Endothelial cell of umbilical vein (primary cell): ENCODE data around the gene MVK. TPM values are rescaled to one million over a fixed set of nuclear protein-coding genes. Genes with fewer than 3 reads are reported as not detected.

Source experiments
- BruUV-seq: library from RNA; stranded (reverse); fragments of 400-500 nt; replicated peaks from 2 replicates; lab custom pipeline; 2021; lab: Mats Ljungman, UMichigan
- CTCF ChIA-PET: fragments of 300-600, 350-600 bp; sonication (Branson Sonifier 250); formaldehyde crosslinking; loops from one replicate; lab custom pipeline; 2021; ENCODE audit warnings: antibody characterized with exemption, inconsistent platforms; lab: Charles Lee
- POLR2A ChIA-PET: fragments of 300-600, 350-600 bp; sonication (Branson Sonifier 250); formaldehyde crosslinking; loops from one replicate; lab custom pipeline; 2021; ENCODE audit warnings: antibody characterized with exemption, inconsistent platforms; lab: Charles Lee
- DNase-seq: peaks from one replicate; pipeline ENCODE4 v3.0.0-alpha.2; 2011; ENCODE audit warnings: low read depth, low spot score
- FAIRE-seq: peaks from 2 replicates; lab custom pipeline; 2011; peaks lifted over from hg19 to GRCh38; lab: Jason Lieb, UNC
- H2AFZ ChIP-seq: 2 replicates; pipeline ENCODE4 v1.6.0; 2012; ENCODE audit warnings: low read depth, low read length, control low read depth, inconsistent platforms
- H3K27ac ChIP-seq: 2 replicates; pipeline ENCODE4 v1.5.1; 2011; ENCODE audit warnings: low read depth, mild to moderate bottlenecking, control low read depth, low read length, moderate library complexity; ENCODE audit not compliant: insufficient read depth
- H3K27me3 ChIP-seq, 2 experiments: 2 replicates each; pipeline versions ENCODE4 v1.6.0 to v1.6.1; 2011; ENCODE audit warnings: low read length in 2 of 2, mixed read lengths in 1 of 2; ENCODE audit not compliant: control insufficient read depth in 2 of 2, insufficient read depth in 2 of 2
- H3K36me3 ChIP-seq, 2 experiments: 2 replicates in 1 of 2; 3 replicates in 1 of 2; pipeline ENCODE4 v1.5.1; 2011; ENCODE audit warnings: low read length in 2 of 2, mild to moderate bottlenecking in 1 of 2, moderate library complexity in 1 of 2; ENCODE audit not compliant: control insufficient read depth in 2 of 2, insufficient read depth in 2 of 2; ENCODE audit errors: extremely low read depth in 1 of 2
- H3K4me1 ChIP-seq: 3 replicates; pipeline ENCODE4 v1.5.1; 2011; ENCODE audit warnings: mild to moderate bottlenecking, low read length; ENCODE audit not compliant: control insufficient read depth, insufficient read depth; ENCODE audit errors: extremely low read depth
- H3K4me2 ChIP-seq: 2 replicates; pipeline ENCODE4 v1.6.1; 2011; ENCODE audit warnings: low read length, control low read depth, mixed read lengths; ENCODE audit not compliant: insufficient read depth
- H3K4me3 ChIP-seq, 3 experiments: fragments of 200-600 bp in 1 of 3; sonication (generic), shearing (Covaris generic) in 1 of 3; replicated peaks in 1 of 3; 2 replicates each; pipeline ENCODE4 v1.5.1; 2011 to 2016; ENCODE audit warnings: control low read depth in 3 of 3, low read length in 3 of 3, mild to moderate bottlenecking in 2 of 3, inconsistent platforms in 1 of 3, low read depth in 1 of 3, moderate library complexity in 1 of 3; ENCODE audit not compliant: insufficient read depth in 1 of 3
- H3K79me2 ChIP-seq: 2 replicates; pipeline ENCODE4 v1.6.0; 2012; ENCODE audit warnings: low read length, inconsistent platforms; ENCODE audit not compliant: control insufficient read depth, insufficient read depth
- H3K9ac ChIP-seq: replicated peaks from 2 replicates; pipeline ENCODE3; 2011; ENCODE audit warnings: low read length, control low read depth; ENCODE audit not compliant: insufficient read depth; ENCODE audit errors: extremely low read depth
- H3K9me1 ChIP-seq: replicated peaks from 3 replicates; pipeline ENCODE4 v1.6.0; 2011; ENCODE audit warnings: mild to moderate bottlenecking, low read length; ENCODE audit not compliant: control insufficient read depth, insufficient read depth; ENCODE audit errors: extremely low read depth
- H3K9me3 ChIP-seq: replicated peaks from 2 replicates; pipeline ENCODE4 v1.5.1; 2012; ENCODE audit warnings: low read length, inconsistent platforms; ENCODE audit not compliant: control insufficient read depth, insufficient read depth
- H4K20me1 ChIP-seq: replicated peaks from 2 replicates; pipeline ENCODE3; 2011; ENCODE audit warnings: mild to moderate bottlenecking, low read length; ENCODE audit not compliant: control insufficient read depth, insufficient read depth; ENCODE audit errors: extremely low read depth
- FOS ChIP-seq: IDR thresholded peaks from 2 replicates; pipeline ENCODE4 v1.6.1; 2011; ENCODE audit warnings: mild to moderate bottlenecking, low read length, moderate library complexity, borderline replicate concordance; ENCODE audit not compliant: insufficient read depth
- POLR2A ChIP-seq: IDR thresholded peaks from 2 replicates; pipeline ENCODE4 v1.6.1; 2012; ENCODE audit warnings: low read depth, mild to moderate bottlenecking, control low read depth, low read length
- dilution Hi-C: fragments of 300-500 bp; cut with MboI; formaldehyde crosslinking; loops from one replicate; pipeline ENCODE4 v1.15.0; 2019; ENCODE audit warnings: low sequenced_read_pairs; ENCODE audit not compliant: extremely low pct_ligation_motif_present
- intact Hi-C: fragments of 100-400 bp; cut with micrococcal nuclease; formaldehyde crosslinking; loops from one replicate; pipeline ENCODE4 v1.10.0; 2022
- polyA plus RNA-seq, 4 experiments: library from polyadenylated mRNA; depleted of rRNA in 3 of 4; stranded (reverse) in 3 of 4; unstranded in 1 of 4; fragments of >200 nt; gene quantifications; 2 replicates each; pipeline versions ENCODE4 v1.2.1 to v1.2.3, GENCODE V29; 2011 to 2012; ENCODE audit warnings: missing spikeins in 1 of 4
- total RNA-seq: library from RNA; stranded (reverse); gene quantifications from 2 replicates; pipeline ENCODE4 v1.2.3, GENCODE V29; 2021
- TF ChIP-seq, protein P1 (sequence below), 2 donors: IDR thresholded peaks; 1 replicate in 1 of 2; 2 replicates in 1 of 2; pipeline ENCODE4 v1.5.1; 2011; ENCODE audit warnings: low read length in 2 of 2, mild to moderate bottlenecking in 2 of 2, moderate library complexity in 2 of 2, control low read depth in 1 of 2, inconsistent platforms in 1 of 2, low read depth in 1 of 2; ENCODE audit not compliant: insufficient read depth in 1 of 2; ENCODE audit errors: extremely low read depth in 1 of 2

The MVK gene
- total and polyA plus RNA-seq, 2 donors (not counting 3 experiments of a cell fraction or from before 2014, with no cell fraction given), result 32.6 to 42.6 TPM

DNA sequence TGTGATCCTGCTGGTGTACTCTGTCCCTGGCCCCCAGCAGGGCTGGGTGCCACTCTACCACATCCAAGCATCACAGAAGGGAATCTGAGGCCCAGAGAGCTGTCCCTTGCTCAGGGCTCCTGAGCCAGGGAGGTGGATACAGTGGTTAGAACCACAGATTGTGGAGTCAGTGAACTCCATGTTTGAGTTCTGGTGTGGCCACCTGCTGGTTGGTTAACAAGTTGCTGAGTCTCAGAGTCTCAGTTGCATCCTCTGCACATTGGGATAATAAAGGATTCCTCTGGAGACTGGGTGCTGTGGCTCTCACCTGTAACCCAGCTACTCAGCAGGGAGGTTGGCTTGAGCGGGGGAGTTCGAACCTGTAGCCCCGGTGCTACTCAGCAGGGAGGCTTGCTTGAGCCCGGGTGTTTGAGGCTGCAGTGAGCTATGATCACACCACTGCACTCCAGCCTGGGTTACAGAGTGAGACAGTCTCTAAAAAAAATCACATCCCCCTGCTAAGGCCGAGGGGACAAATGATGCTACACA is 39.4 kb downstream of the MVK start:
- H3K4me1 ChIP-seq, result no peaks in the 10 kb centered on the region
- no peak for FAIRE-seq
- intact Hi-C loops (loop anchor here (1.0 kb wide), 1 partner anchor 94 kb away; no protein-coding TSS in a partner anchor), dilution Hi-C loops (no loop called here)
- no peaks in the 10 kb centered on the region for H3K79me2 ChIP-seq
- no peak overlapping the region for H3K4me2 ChIP-seq
- DNase-seq, result no peak
- no peaks in the 10 kb centered on the region for H3K9me1 ChIP-seq
- TF ChIP-seq FOS, result no peak
- TF ChIP-seq, protein P1, sequence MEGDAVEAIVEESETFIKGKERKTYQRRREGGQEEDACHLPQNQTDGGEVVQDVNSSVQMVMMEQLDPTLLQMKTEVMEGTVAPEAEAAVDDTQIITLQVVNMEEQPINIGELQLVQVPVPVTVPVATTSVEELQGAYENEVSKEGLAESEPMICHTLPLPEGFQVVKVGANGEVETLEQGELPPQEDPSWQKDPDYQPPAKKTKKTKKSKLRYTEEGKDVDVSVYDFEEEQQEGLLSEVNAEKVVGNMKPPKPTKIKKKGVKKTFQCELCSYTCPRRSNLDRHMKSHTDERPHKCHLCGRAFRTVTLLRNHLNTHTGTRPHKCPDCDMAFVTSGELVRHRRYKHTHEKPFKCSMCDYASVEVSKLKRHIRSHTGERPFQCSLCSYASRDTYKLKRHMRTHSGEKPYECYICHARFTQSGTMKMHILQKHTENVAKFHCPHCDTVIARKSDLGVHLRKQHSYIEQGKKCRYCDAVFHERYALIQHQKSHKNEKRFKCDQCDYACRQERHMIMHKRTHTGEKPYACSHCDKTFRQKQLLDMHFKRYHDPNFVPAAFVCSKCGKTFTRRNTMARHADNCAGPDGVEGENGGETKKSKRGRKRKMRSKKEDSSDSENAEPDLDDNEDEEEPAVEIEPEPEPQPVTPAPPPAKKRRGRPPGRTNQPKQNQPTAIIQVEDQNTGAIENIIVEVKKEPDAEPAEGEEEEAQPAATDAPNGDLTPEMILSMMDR (IDR thresholded peaks at IDR 0.05; ENCODE audit: extremely low read depth in 1 of 2, insufficient read depth in 1 of 2, low read depth in 1 of 2, low read length in 2 of 2), result peak; percentile 30 to 33
- TF ChIP-seq POLR2A, result no peak
- H3K36me3 ChIP-seq, result no peaks in the 10 kb centered on the region
- H3K9me3 ChIP-seq, result no peaks in the 10 kb centered on the region
- ChIA-PET CTCF (interaction anchor here (0.7 to 2.9 kb wide), 7 partner anchors 14 to 278 kb away, joined by 3 to 15 read pairs (median 5); no protein-coding TSS in a partner anchor), POLR2A (no interaction called here)
- H3K4me3 ChIP-seq, result no peak overlapping the region
- no peaks in the 10 kb centered on the region for H4K20me1 ChIP-seq
- H3K9ac ChIP-seq, result no peak overlapping the region
- H3K27ac ChIP-seq, result no peak overlapping the region
- BruUV-seq, result no TSS peak
- peaks cover 0 to 14% of the 10 kb centered on the region in 2 experiments for H3K27me3 ChIP-seq
- no peak overlapping the region for H2AFZ ChIP-seq
